HCT116 (cell line): ENCODE measurements around the gene GRID2. TPM values are rescaled to one million over a fixed set of nuclear protein-coding genes. Genes with fewer than 3 reads are reported as not detected.

ENCODE experiments used
- ATAC-seq: fragments of 200-7000 bp; cut with Tn5 transposase; 2 replicates; pipeline ENCODE4 v1.9.1; 2020; ENCODE audit warnings: mild to moderate bottlenecking, moderate library complexity
- BruUV-seq: library from RNA; stranded (reverse); fragments of 400-500 nt; replicated peaks from 2 replicates; lab custom pipeline; 2021; lab: Mats Ljungman, UMichigan
- CTCF ChIA-PET: fragments of 300-600 bp; sonication (Branson Sonifier 250); formaldehyde crosslinking; loops from one replicate; lab custom pipeline; 2021; ENCODE audit warnings: antibody characterized with exemption; lab: Charles Lee
- POLR2A ChIA-PET: fragments of 300-600, 350-600 bp; sonication (Branson Sonifier 250); formaldehyde crosslinking; loops from one replicate; lab custom pipeline; 2021; ENCODE audit warnings: antibody characterized with exemption; lab: Charles Lee
- RAD21 ChIA-PET, 2 experiments: fragments of 300-600 bp; sonication (Branson Sonifier 250); formaldehyde crosslinking; loops; one replicate each; lab custom pipeline; 2023; ENCODE audit warnings: low total read pairs in 2 of 2; ENCODE audit not compliant: uncharacterized antibody in 2 of 2, unreplicated experiment in 2 of 2, low non-redundant PET in 1 of 2; lab: Charles Lee
- DNase-seq: peaks from one replicate; pipeline ENCODE4 v3.0.0-alpha.2; 2010; ENCODE audit warnings: low read depth, low spot score
- H2AFZ ChIP-seq: fragments of 200-600 bp; shearing (Covaris generic), sonication (generic); 2 replicates; pipeline ENCODE4 v1.6.1; 2017; ENCODE audit warnings: low read depth, mixed run types, mixed read lengths, antibody characterized with exemption, low read length; ENCODE audit not compliant: poor library complexity, severe bottlenecking
- H3K27ac ChIP-seq: 2 replicates; pipeline ENCODE4 v1.5.1; 2012; ENCODE audit warnings: low read depth, low read length
- H3K27me3 ChIP-seq: fragments of 200-600 bp; sonication (generic); 2 replicates; pipeline ENCODE4 v1.6.1; 2016; ENCODE audit warnings: mixed run types, low read length, mixed read lengths; ENCODE audit not compliant: insufficient read depth
- H3K36me3 ChIP-seq, 2 experiments: fragments of 200-500 bp in 1 of 2; fragments of 200-600 bp in 1 of 2; sonication (Bioruptor generic) in 1 of 2; sonication (generic) in 1 of 2; 2 replicates each; pipeline versions ENCODE4 v1.5.1 to v1.6.1; 2014 to 2016; ENCODE audit warnings: low read length in 2 of 2, inconsistent platforms in 1 of 2, mixed read lengths in 1 of 2, mixed run types in 1 of 2; ENCODE audit not compliant: insufficient read depth in 2 of 2, control insufficient read depth in 1 of 2
- H3K4me1 ChIP-seq, 2 experiments: fragments of 200-600 bp in 1 of 2; sonication (generic) in 1 of 2; 2 replicates each; pipeline versions ENCODE4 v1.5.1 to v1.6.1; 2012 to 2017; ENCODE audit warnings: low read length in 2 of 2, inconsistent platforms in 1 of 2, mild to moderate bottlenecking in 1 of 2, mixed read lengths in 1 of 2, mixed run types in 1 of 2, moderate library complexity in 1 of 2; ENCODE audit not compliant: insufficient read depth in 2 of 2, control insufficient read depth in 1 of 2
- H3K4me2 ChIP-seq: fragments of 200-600 bp; sonication (generic); 2 replicates; pipeline ENCODE4 v1.6.1; 2017; ENCODE audit warnings: mixed run types, low read length, mixed read lengths
- H3K4me3 ChIP-seq, 2 experiments: fragments of 200-600 bp in 1 of 2; sonication (generic) in 1 of 2; replicated peaks in 1 of 2; 2 replicates each; pipeline ENCODE4 v1.5.1; 2011 to 2016; ENCODE audit warnings: low read length in 2 of 2, control low read depth in 1 of 2, low read depth in 1 of 2, mild to moderate bottlenecking in 1 of 2, mixed read lengths in 1 of 2, mixed run types in 1 of 2
- H3K79me2 ChIP-seq: fragments of 200-600 bp; sonication (generic); 2 replicates; pipeline ENCODE4 v1.6.1; 2017; ENCODE audit warnings: mild to moderate bottlenecking, mixed run types, low read length, moderate library complexity, mixed read lengths; ENCODE audit not compliant: insufficient read depth
- H3K9ac ChIP-seq: fragments of 200-600 bp; sonication (generic); 2 replicates; pipeline ENCODE4 v1.6.1; 2016; ENCODE audit warnings: low read length, mixed read lengths
- H3K9me2 ChIP-seq: fragments of 200-600 bp; sonication (generic), shearing (Covaris generic); 2 replicates; pipeline ENCODE4 v1.6.1; 2017; ENCODE audit warnings: mixed run types, mild to moderate bottlenecking, moderate library complexity; ENCODE audit not compliant: insufficient read depth
- H3K9me3 ChIP-seq, 2 experiments: fragments of 200-500 bp in 1 of 2; fragments of 200-600 bp in 1 of 2; sonication (Bioruptor generic) in 1 of 2; sonication (generic) in 1 of 2; 2 replicates each; pipeline ENCODE4 v1.6.1; 2014 to 2017; ENCODE audit warnings: low read length in 2 of 2, mixed read lengths in 2 of 2, inconsistent platforms in 1 of 2, low read depth in 1 of 2, mild to moderate bottlenecking in 1 of 2, mixed run types in 1 of 2, moderate library complexity in 1 of 2; ENCODE audit not compliant: control insufficient read depth in 1 of 2, insufficient read depth in 1 of 2
- H4K20me1 ChIP-seq: fragments of 200-600 bp; sonication (generic), shearing (Covaris generic); 2 replicates; pipeline ENCODE4 v1.6.1; 2017; ENCODE audit warnings: mixed run types, mild to moderate bottlenecking, moderate library complexity; ENCODE audit not compliant: insufficient read depth
- EGR1 ChIP-seq: IDR thresholded peaks from 2 replicates; pipeline ENCODE4 v1.6.1; 2012; ENCODE audit warnings: low read depth
- ELF1 ChIP-seq: IDR thresholded peaks from 2 replicates; pipeline ENCODE4 v1.6.1; 2012; ENCODE audit warnings: low read depth, borderline replicate concordance
- EZH2 ChIP-seq: fragments of 200-600 bp; sonication (generic); IDR thresholded peaks from 2 replicates; pipeline ENCODE4 v1.6.1; 2017; ENCODE audit warnings: antibody characterized with exemption, mixed run types
- EZH2phosphoT487 ChIP-seq: fragments of 200-600 bp; IDR thresholded peaks from 2 replicates; pipeline ENCODE4 v1.6.1; 2018; ENCODE audit warnings: antibody characterized with exemption, borderline replicate concordance
- FOSL1 ChIP-seq: IDR thresholded peaks from 2 replicates; pipeline ENCODE4 v1.6.1; 2012; ENCODE audit warnings: low read depth
- JUND ChIP-seq: IDR thresholded peaks from 2 replicates; pipeline ENCODE4 v1.6.1; 2012
- POLR2A ChIP-seq: IDR thresholded peaks from 2 replicates; pipeline ENCODE4 v1.7.0; 2011; ENCODE audit warnings: borderline replicate concordance; ENCODE audit not compliant: insufficient read depth, insufficient read length; ENCODE audit errors: extremely low read depth
- POLR2AphosphoS5 ChIP-seq: IDR thresholded peaks from 2 replicates; pipeline ENCODE4 v1.6.1; 2011; ENCODE audit warnings: mild to moderate bottlenecking, low read depth, low read length, moderate library complexity
- SRF ChIP-seq: IDR thresholded peaks from 2 replicates; pipeline ENCODE4 v1.6.1; 2012; ENCODE audit warnings: low read depth
- YY1 ChIP-seq: IDR thresholded peaks from 2 replicates; pipeline ENCODE4 v1.6.1; 2011; ENCODE audit warnings: low read length, low read depth, moderate library complexity, mild to moderate bottlenecking; ENCODE audit not compliant: insufficient replicate concordance; ENCODE audit errors: extremely low read depth
- ZNF274 ChIP-seq: fragments of 200-500 bp; sonication (Bioruptor generic); IDR thresholded peaks from 2 replicates; pipeline ENCODE4 v1.6.1; 2014; ENCODE audit warnings: mild to moderate bottlenecking, low read depth, low read length, inconsistent platforms
- intact Hi-C: fragments of 100-400 bp; cut with micrococcal nuclease; formaldehyde crosslinking; loops from 2 replicates; pipeline ENCODE4 v1.10.0; 2022
- total RNA-seq: library from RNA; stranded (reverse); gene quantifications from one replicate; pipeline ENCODE4 v1.2.1, GENCODE V29; 2021; ENCODE audit not compliant: unreplicated experiment
- TF ChIP-seq, protein P1 (sequence below): IDR thresholded peaks from 2 replicates; pipeline ENCODE4 v1.6.1; 2011; ENCODE audit warnings: mild to moderate bottlenecking, low read length, moderate library complexity; ENCODE audit not compliant: insufficient replicate concordance; ENCODE audit errors: extremely low read depth
- TF ChIP-seq, protein P2 (sequence below), 3 experiments: fragments of 200-600 bp in 1 of 3; sonication (generic) in 1 of 3; IDR thresholded peaks in 2 of 3; conservative IDR thresholded peaks in 1 of 3; 2 replicates each; pipeline ENCODE4 v1.5.1; 2012 to 2017; ENCODE audit warnings: low read depth in 2 of 3, low read length in 2 of 3, antibody characterized with exemption in 1 of 3, borderline replicate concordance in 1 of 3, control low read depth in 1 of 3, mild to moderate bottlenecking in 1 of 3, mixed read lengths in 1 of 3, mixed run types in 1 of 3, moderate library complexity in 1 of 3; ENCODE audit not compliant: insufficient read depth in 1 of 3

Gene GRID2
- total RNA-seq, 1 experiment from 2014 or later, result not detected

DNA sequence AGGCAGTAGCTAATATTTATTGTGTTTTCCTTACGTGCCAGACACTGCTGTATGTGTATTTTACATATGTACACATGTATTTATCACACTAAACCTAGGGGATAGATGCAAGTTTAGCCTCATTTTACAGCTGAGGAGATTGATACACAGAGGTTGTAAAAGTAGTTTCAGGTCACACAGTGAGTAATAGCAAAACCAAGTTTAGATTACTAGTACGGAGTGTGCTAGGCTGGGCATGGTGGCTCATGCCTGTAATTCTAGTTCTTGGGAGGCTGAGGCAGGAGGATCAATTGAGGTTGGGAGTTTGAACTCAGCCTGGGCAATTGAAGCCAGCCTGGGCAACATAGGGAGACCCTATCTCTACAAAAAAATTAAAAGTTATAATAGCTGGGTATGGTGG is 823.7 kb downstream of the GRID2 start:
- Histone ChIP-seq H3K27ac (no peak overlapping the region), H3K27me3 (no peaks in the 10 kb centered on the region), H3K4me1 (no peaks in the 10 kb centered on the region), H3K36me3 (no peaks in the 10 kb centered on the region), H3K9me2 (no peaks in the 10 kb centered on the region), H3K9me3 (no peaks in the 10 kb centered on the region), H3K9ac (no peak overlapping the region), H4K20me1 (no peaks in the 10 kb centered on the region), H3K4me2 (no peak overlapping the region), H2AFZ (no peak overlapping the region), H3K79me2 (no peaks in the 10 kb centered on the region), H3K4me3 (no peak overlapping the region)
- no peak for ATAC-seq
- POLR2A ChIA-PET, result no interaction called here
- TF ChIP-seq YY1 (no peak), EZH2 (no peak), POLR2AphosphoS5 (no peak), POLR2A (no peak), JUND (no peak), ZNF274 (no peak)
- TF ChIP-seq, protein P1, sequence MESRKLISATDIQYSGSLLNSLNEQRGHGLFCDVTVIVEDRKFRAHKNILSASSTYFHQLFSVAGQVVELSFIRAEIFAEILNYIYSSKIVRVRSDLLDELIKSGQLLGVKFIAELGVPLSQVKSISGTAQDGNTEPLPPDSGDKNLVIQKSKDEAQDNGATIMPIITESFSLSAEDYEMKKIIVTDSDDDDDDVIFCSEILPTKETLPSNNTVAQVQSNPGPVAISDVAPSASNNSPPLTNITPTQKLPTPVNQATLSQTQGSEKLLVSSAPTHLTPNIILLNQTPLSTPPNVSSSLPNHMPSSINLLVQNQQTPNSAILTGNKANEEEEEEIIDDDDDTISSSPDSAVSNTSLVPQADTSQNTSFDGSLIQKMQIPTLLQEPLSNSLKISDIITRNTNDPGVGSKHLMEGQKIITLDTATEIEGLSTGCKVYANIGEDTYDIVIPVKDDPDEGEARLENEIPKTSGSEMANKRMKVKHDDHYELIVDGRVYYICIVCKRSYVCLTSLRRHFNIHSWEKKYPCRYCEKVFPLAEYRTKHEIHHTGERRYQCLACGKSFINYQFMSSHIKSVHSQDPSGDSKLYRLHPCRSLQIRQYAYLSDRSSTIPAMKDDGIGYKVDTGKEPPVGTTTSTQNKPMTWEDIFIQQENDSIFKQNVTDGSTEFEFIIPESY, result no peak
- no peak for DNase-seq
- RAD21 ChIA-PET, result no interaction called here
- BruUV-seq, result no TSS peak
- intact Hi-C loops, result no loop called here
- CTCF ChIA-PET, result no interaction called here

DNA sequence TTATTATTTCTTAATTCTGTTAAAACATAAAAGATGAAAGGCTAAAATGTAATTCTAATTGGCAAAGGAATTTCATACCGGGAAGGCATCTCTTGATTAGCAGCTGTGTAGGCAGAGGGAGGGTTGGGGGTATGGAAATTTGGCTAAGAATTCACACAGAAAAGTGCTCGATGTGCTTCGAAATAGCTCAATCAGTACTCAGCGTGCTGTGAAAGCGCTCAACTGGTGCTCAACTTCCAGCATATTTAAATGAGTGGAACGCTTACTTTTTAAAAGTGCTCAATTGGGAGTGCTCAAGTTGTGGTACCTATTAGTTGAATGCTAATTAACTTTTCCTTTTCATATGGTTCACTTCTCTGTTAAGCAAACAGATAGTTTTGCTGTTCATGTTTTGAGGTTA is 828.9 kb downstream of the GRID2 start:
- no peaks in the 10 kb centered on the region for H3K9me3 ChIP-seq
- no TSS peak for BruUV-seq
- H3K9me2 ChIP-seq, result no peaks in the 10 kb centered on the region
- no peak overlapping the region for H3K4me2 ChIP-seq
- H3K27ac ChIP-seq, result no peak overlapping the region
- ATAC-seq (no peak), DNase-seq (no peak)
- no peak overlapping the region for H3K9ac ChIP-seq
- ChIA-PET POLR2A (no interaction called here), CTCF (no interaction called here), RAD21 (interaction anchor here in 1 of 2 experiments (0.6 kb wide), 1 partner anchor 997 kb away, joined by 3 read pairs; no protein-coding TSS in a partner anchor)
- H4K20me1 ChIP-seq, result no peaks in the 10 kb centered on the region
- no peaks in the 10 kb centered on the region for H3K79me2 ChIP-seq
- no peaks in the 10 kb centered on the region for H3K27me3 ChIP-seq
- H3K4me3 ChIP-seq, result no peak overlapping the region
- H2AFZ ChIP-seq, result no peak overlapping the region
- H3K4me1 ChIP-seq, result 0 out of 4 replicates have a peak, but pooled peaks cover 2 to 3% of the 10 kb centered on the region in 2 experiments
- intact Hi-C loops, result no loop called here
- no peaks in the 10 kb centered on the region for H3K36me3 ChIP-seq
- TF ChIP-seq ELF1, result no peak
- no peak for TF ChIP-seq EZH2phosphoT487
- no peak for TF ChIP-seq EZH2
- TF ChIP-seq, protein P1, result no peak
- no peak for TF ChIP-seq POLR2AphosphoS5
- TF ChIP-seq FOSL1, result no peak
- no peak for TF ChIP-seq EGR1
- TF ChIP-seq SRF, result no peak
- TF ChIP-seq, protein P2, sequence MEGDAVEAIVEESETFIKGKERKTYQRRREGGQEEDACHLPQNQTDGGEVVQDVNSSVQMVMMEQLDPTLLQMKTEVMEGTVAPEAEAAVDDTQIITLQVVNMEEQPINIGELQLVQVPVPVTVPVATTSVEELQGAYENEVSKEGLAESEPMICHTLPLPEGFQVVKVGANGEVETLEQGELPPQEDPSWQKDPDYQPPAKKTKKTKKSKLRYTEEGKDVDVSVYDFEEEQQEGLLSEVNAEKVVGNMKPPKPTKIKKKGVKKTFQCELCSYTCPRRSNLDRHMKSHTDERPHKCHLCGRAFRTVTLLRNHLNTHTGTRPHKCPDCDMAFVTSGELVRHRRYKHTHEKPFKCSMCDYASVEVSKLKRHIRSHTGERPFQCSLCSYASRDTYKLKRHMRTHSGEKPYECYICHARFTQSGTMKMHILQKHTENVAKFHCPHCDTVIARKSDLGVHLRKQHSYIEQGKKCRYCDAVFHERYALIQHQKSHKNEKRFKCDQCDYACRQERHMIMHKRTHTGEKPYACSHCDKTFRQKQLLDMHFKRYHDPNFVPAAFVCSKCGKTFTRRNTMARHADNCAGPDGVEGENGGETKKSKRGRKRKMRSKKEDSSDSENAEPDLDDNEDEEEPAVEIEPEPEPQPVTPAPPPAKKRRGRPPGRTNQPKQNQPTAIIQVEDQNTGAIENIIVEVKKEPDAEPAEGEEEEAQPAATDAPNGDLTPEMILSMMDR (IDR thresholded peaks at IDR 0.05 in 2 of 3, conservative IDR thresholded peaks at IDR 0.05 in 1 of 3; ENCODE audit: borderline replicate concordance in 1 of 3, insufficient read depth in 1 of 3, low read depth in 2 of 3, low read length in 2 of 3), result no peak
